GM20000 (cell line): Measurements from ENCODE around the gene IAPP.

ENCODE experiments used
- DNase-seq: peaks from one replicate; pipeline ENCODE4 v3.0.0; 2012; ENCODE audit warnings: low spot score
- TF ChIP-seq, protein P1 (sequence below): IDR thresholded peaks from 2 replicates; pipeline ENCODE4 v1.5.1; 2012; ENCODE audit warnings: mild to moderate bottlenecking, control low read depth; ENCODE audit errors: extremely low read depth, missing control alignments

IAPP gene

DNA sequence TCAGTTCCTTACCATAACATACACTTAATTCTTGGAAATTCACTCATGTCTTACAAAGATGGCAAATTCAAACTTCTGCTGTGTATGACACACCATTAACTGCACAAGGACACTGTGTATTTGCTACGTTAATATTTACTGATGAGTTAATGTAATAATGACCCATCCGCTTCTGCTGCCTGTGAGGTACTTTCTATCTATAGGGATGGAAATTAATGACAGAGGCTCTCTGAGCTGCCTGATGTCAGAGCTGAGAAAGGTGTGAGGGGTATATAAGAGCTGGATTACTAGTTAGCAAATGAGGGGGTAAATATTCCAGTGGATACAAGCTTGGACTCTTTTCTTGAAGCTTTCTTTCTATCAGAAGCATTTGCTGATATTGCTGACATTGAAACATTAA, at the start of gene IAPP:
Gene IAPP (plus strand): TSS at position 301 of the 400 bp plus-strand sequence. CDS start 450 bp downstream, outside the sequence.
- TF ChIP-seq, protein P1, sequence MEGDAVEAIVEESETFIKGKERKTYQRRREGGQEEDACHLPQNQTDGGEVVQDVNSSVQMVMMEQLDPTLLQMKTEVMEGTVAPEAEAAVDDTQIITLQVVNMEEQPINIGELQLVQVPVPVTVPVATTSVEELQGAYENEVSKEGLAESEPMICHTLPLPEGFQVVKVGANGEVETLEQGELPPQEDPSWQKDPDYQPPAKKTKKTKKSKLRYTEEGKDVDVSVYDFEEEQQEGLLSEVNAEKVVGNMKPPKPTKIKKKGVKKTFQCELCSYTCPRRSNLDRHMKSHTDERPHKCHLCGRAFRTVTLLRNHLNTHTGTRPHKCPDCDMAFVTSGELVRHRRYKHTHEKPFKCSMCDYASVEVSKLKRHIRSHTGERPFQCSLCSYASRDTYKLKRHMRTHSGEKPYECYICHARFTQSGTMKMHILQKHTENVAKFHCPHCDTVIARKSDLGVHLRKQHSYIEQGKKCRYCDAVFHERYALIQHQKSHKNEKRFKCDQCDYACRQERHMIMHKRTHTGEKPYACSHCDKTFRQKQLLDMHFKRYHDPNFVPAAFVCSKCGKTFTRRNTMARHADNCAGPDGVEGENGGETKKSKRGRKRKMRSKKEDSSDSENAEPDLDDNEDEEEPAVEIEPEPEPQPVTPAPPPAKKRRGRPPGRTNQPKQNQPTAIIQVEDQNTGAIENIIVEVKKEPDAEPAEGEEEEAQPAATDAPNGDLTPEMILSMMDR, result no peak
- DNase-seq, result no peak

- TF ChIP-seq, protein P1, result no peak
- no peak for DNase-seq
These were observed 49.0 kb upstream of the IAPP start for GRCh38 chr12:21323736-21324135.

DNA sequence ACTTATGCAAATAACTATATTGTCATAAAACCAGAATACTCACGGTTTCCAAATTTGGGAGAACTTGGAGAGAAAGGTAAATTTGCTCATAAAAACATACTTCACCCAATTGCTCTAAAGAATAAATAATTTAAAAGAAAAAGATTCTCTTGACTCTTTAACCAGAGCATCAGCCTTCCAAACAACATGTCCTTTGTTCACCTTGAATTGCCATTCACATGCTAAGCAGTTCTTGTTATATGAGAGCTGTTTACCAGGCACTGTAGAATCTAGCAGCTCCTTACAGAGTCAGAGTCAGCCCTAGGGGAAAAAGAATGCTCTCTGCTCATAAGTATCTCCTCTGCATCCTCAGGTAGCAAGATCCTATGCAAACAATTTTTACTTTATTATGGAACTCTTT, 48.2 kb upstream of the IAPP start:
- TF ChIP-seq, protein P1, result no peak
- DNase-seq, result no peak

- DNase-seq, result no peak
- TF ChIP-seq, protein P1, result no peak
These were observed 44.1 kb upstream of the IAPP start for GRCh38 chr12:21328578-21328977.

GRCh38 chr12:21330682-21331253, 41.9 kb upstream of the IAPP start:
- TF ChIP-seq, protein P1, result no peak
- DNase-seq, result no peak

- DNase-seq, result no peak
- TF ChIP-seq, protein P1, result no peak
These were observed 37.9 kb upstream of the IAPP start, which contains the start of gene SLCO1A2 for GRCh38 chr12:21334771-21335325. SLCO1A2 (minus strand) TSS chr12:21334917; CDS start chr12:21334647, 270 bp downstream.

GRCh38 chr12:21336656-21337055, 36.0 kb upstream of the IAPP start:
- TF ChIP-seq, protein P1, result no peak
- no peak for DNase-seq
